Stomach (tissue), 4 donors: ENCODE results near the gene SNAP47.

ENCODE experiments used
- POLR2A ChIP-seq, 4 donors: fragments of 450-650 bp; IDR thresholded peaks; one replicate each; pipeline ENCODE4 v1.6.1; 2016; ENCODE audit warnings: antibody characterized with exemption in 4 of 4, control low read depth in 2 of 4, mild to moderate bottlenecking in 1 of 4, moderate library complexity in 1 of 4
- TF ChIP-seq, protein P1 (sequence below), 7 experiments: fragments of 450-650 bp in 4 of 7; fragments of 200-600 bp in 3 of 7; sonication (generic) in 3 of 7; IDR thresholded peaks; one replicate each; pipeline ENCODE4 v1.5.1; 2016 to 2019; ENCODE audit warnings: antibody characterized with exemption in 7 of 7, control low read depth in 2 of 7, mild to moderate bottlenecking in 1 of 7

DNA sequence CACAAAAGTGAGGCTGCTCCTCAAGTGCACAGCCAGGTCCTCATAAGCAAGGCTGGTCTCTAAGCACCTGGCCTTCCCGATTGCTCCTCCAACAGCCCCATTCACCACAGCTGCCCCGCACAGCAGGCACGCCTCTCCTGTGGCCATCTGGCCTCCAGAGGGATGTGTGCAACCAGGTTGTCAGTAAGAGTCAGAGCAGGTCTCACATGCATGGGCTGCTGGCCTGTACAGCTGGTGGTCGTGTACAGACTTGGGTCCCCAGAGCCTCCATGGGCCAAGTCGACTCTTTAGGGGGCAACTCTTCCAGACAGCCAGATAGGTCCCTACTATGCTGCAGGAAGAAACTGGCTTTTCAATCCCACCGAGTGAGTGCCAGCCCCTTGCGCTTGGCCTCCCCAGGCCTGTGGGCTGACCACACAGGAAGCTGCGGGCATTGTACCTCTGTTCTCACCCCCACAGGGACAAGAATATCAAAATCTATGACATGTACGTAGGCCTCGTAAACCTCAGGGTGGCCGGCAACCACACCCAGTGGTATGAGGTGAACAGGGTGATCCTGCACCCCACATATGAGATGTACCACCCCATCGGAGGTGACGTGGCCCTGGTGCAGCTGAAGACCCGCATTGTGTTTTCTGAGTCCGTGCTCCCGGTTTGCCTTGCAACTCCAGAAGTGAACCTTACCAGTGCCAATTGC, 81.7 kb downstream of the SNAP47 start:
- no peak for TF ChIP-seq POLR2A (IDR thresholded peaks at IDR 0.05)
- TF ChIP-seq, protein P1, sequence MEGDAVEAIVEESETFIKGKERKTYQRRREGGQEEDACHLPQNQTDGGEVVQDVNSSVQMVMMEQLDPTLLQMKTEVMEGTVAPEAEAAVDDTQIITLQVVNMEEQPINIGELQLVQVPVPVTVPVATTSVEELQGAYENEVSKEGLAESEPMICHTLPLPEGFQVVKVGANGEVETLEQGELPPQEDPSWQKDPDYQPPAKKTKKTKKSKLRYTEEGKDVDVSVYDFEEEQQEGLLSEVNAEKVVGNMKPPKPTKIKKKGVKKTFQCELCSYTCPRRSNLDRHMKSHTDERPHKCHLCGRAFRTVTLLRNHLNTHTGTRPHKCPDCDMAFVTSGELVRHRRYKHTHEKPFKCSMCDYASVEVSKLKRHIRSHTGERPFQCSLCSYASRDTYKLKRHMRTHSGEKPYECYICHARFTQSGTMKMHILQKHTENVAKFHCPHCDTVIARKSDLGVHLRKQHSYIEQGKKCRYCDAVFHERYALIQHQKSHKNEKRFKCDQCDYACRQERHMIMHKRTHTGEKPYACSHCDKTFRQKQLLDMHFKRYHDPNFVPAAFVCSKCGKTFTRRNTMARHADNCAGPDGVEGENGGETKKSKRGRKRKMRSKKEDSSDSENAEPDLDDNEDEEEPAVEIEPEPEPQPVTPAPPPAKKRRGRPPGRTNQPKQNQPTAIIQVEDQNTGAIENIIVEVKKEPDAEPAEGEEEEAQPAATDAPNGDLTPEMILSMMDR (IDR thresholded peaks at IDR 0.05), result no peak
